Vagina (tissue), 2 donors: ENCODE data around the gene IRAK4.

Experiments
- CTCF ChIP-seq, 3 experiments: fragments of 450-650 bp in 2 of 3; fragments of 200-600 bp in 1 of 3; sonication (generic) in 1 of 3; IDR thresholded peaks; one replicate each; pipeline ENCODE4 v1.5.1; 2017 to 2019; ENCODE audit warnings: antibody characterized with exemption in 3 of 3, mild to moderate bottlenecking in 2 of 3, moderate library complexity in 2 of 3
- POLR2A ChIP-seq, 2 donors: fragments of 450-650 bp; IDR thresholded peaks; one replicate each; pipeline ENCODE4 v1.6.1; 2017; ENCODE audit warnings: antibody characterized with exemption in 2 of 2, mild to moderate bottlenecking in 2 of 2, moderate library complexity in 2 of 2

GRCh38 chr12:43797561-43798217 lies 38.9 kb downstream of the IRAK4 start:
- TF ChIP-seq CTCF (IDR thresholded peaks at IDR 0.05) (no peak), POLR2A (IDR thresholded peaks at IDR 0.05) (no peak)
